T-helper 1 cell treated with Interleukin-12 subunit alpha and Interleukin-12 subunit beta and Interleukin-4 antibody, amounts not matched to agents 30 μg/mL and 1 μg/mL, for 36 hours (primary cell): Measurements from ENCODE around the gene CHODL.

ENCODE experiments used
- H3K27ac Mint-ChIP-seq: one replicate; pipeline ENCODE4 v1.8.0; 2021; ENCODE audit warnings: mild to moderate bottlenecking, mixed read lengths
- H3K27me3 Mint-ChIP-seq: one replicate; pipeline ENCODE4 v1.8.0; 2021; ENCODE audit warnings: low read depth, mixed read lengths
- H3K36me3 Mint-ChIP-seq: one replicate; pipeline ENCODE4 v1.8.0; 2021; ENCODE audit warnings: low read depth, mixed read lengths
- H3K4me1 Mint-ChIP-seq: one replicate; pipeline ENCODE4 v1.8.0; 2021; ENCODE audit warnings: low read depth, mixed read lengths
- H3K4me3 Mint-ChIP-seq: one replicate; pipeline ENCODE4 v1.8.0; 2021; ENCODE audit warnings: mild to moderate bottlenecking, moderate library complexity, mixed read lengths
- H3K9me3 Mint-ChIP-seq: one replicate; pipeline ENCODE4 v1.8.0; 2021; ENCODE audit warnings: mixed read lengths

The CHODL gene

GRCh38 chr21:18244671-18245463 is at the start of gene CHODL:
TSS of gene CHODL (plus strand) at chr21:18244833. CDS start at chr21:18245224, 391 bp downstream.
- no peaks in the 10 kb centered on the region for H3K4me1 Mint-ChIP-seq
- H3K27ac Mint-ChIP-seq: no peak within 1 kb of the TSS
- H3K36me3 Mint-ChIP-seq: no peaks in the 10 kb centered on the region
- no peak within 1 kb of the TSS for H3K4me3 Mint-ChIP-seq
- no peaks in the 10 kb centered on the region for H3K9me3 Mint-ChIP-seq
- peaks cover 24% of the 10 kb centered on the region for H3K27me3 Mint-ChIP-seq

GRCh38 chr21:18204931-18205330 is 39.7 kb upstream of the CHODL start:
- Mint-ChIP-seq H3K9me3 (peaks cover 7% of the 10 kb centered on the region), H3K27ac (no peak overlapping the region), H3K4me3 (no peak overlapping the region), H3K4me1 (no peaks in the 10 kb centered on the region), H3K36me3 (no peaks in the 10 kb centered on the region), H3K27me3 (no peaks in the 10 kb centered on the region)

GRCh38 chr21:18218331-18218730 is 26.3 kb upstream of the CHODL start:
- no peaks in the 10 kb centered on the region for H3K36me3 Mint-ChIP-seq
- H3K27me3 Mint-ChIP-seq: no peaks in the 10 kb centered on the region
- H3K9me3 Mint-ChIP-seq: peaks cover 43% of the 10 kb centered on the region
- no peaks in the 10 kb centered on the region for H3K4me1 Mint-ChIP-seq
- H3K27ac Mint-ChIP-seq: no peak overlapping the region
- no peak overlapping the region for H3K4me3 Mint-ChIP-seq

GRCh38 chr21:18220498-18220897 is 24.1 kb upstream of the CHODL start:
- H3K4me3 Mint-ChIP-seq: no peak overlapping the region
- H3K27ac Mint-ChIP-seq: no peak overlapping the region
- no peaks in the 10 kb centered on the region for H3K27me3 Mint-ChIP-seq
- H3K9me3 Mint-ChIP-seq: peaks cover 39% of the 10 kb centered on the region
- H3K36me3 Mint-ChIP-seq: no peaks in the 10 kb centered on the region
- H3K4me1 Mint-ChIP-seq: no peaks in the 10 kb centered on the region

- Mint-ChIP-seq H3K27ac (no peak overlapping the region), H3K4me3 (no peak overlapping the region), H3K4me1 (no peaks in the 10 kb centered on the region), H3K27me3 (no peaks in the 10 kb centered on the region), H3K9me3 (peaks cover 27% of the 10 kb centered on the region), H3K36me3 (no peaks in the 10 kb centered on the region)
Observed at GRCh38 chr21:18222346-18222745, 22.3 kb upstream of the CHODL start.

GRCh38 chr21:18228060-18228739 is 16.4 kb upstream of the CHODL start:
- peaks cover 4% of the 10 kb centered on the region for H3K9me3 Mint-ChIP-seq
- no peaks in the 10 kb centered on the region for H3K36me3 Mint-ChIP-seq

GRCh38 chr21:18235545-18235944 is 9.1 kb upstream of the CHODL start:
- Mint-ChIP-seq H3K27me3 (no peaks in the 10 kb centered on the region), H3K4me3 (no peak overlapping the region), H3K36me3 (no peaks in the 10 kb centered on the region), H3K9me3 (peaks cover 5% of the 10 kb centered on the region), H3K4me1 (no peaks in the 10 kb centered on the region), H3K27ac (no peak overlapping the region)

More at GRCh38 chr21:18228060-18228739, 16.4 kb upstream of the CHODL start:
- Mint-ChIP-seq H3K4me1 (no peaks in the 10 kb centered on the region), H3K27ac (no peak overlapping the region), H3K27me3 (no peaks in the 10 kb centered on the region), H3K4me3 (no peak overlapping the region)

- H3K4me3 Mint-ChIP-seq: no peak overlapping the region
- H3K27ac Mint-ChIP-seq: no peak overlapping the region
- H3K27me3 Mint-ChIP-seq: peaks cover 24% of the 10 kb centered on the region
Observed at GRCh38 chr21:18245464-18245967, 883 bp downstream of the CHODL start.

GRCh38 chr21:18248171-18248570 is 3.5 kb downstream of the CHODL start:
- Mint-ChIP-seq H3K27ac (no peak overlapping the region), H3K4me3 (no peak overlapping the region), H3K9me3 (no peaks in the 10 kb centered on the region), H3K4me1 (no peaks in the 10 kb centered on the region), H3K27me3 (peaks cover 24% of the 10 kb centered on the region), H3K36me3 (no peaks in the 10 kb centered on the region)

More at GRCh38 chr21:18245464-18245967, 883 bp downstream of the CHODL start:
- no peaks in the 10 kb centered on the region for H3K36me3 Mint-ChIP-seq
- H3K9me3 Mint-ChIP-seq: no peaks in the 10 kb centered on the region
- H3K4me1 Mint-ChIP-seq: no peaks in the 10 kb centered on the region

- H3K9me3 Mint-ChIP-seq: no peaks in the 10 kb centered on the region
- peaks cover 14% of the 10 kb centered on the region for H3K27me3 Mint-ChIP-seq
- H3K27ac Mint-ChIP-seq: no peak overlapping the region
- H3K4me3 Mint-ChIP-seq: no peak overlapping the region
- H3K36me3 Mint-ChIP-seq: no peaks in the 10 kb centered on the region
- no peaks in the 10 kb centered on the region for H3K4me1 Mint-ChIP-seq
Observed at GRCh38 chr21:18249672-18250071, 5.0 kb downstream of the CHODL start.

- Mint-ChIP-seq H3K4me1 (no peaks in the 10 kb centered on the region), H3K27me3 (peaks cover 5% of the 10 kb centered on the region), H3K27ac (no peak overlapping the region), H3K36me3 (no peaks in the 10 kb centered on the region), H3K4me3 (no peak overlapping the region), H3K9me3 (no peaks in the 10 kb centered on the region)
Observed at GRCh38 chr21:18251065-18251464, 6.4 kb downstream of the CHODL start.

- Mint-ChIP-seq H3K27me3 (no peaks in the 10 kb centered on the region), H3K9me3 (no peaks in the 10 kb centered on the region), H3K27ac (no peak overlapping the region), H3K4me1 (no peaks in the 10 kb centered on the region), H3K4me3 (no peak overlapping the region), H3K36me3 (no peaks in the 10 kb centered on the region)
Observed at GRCh38 chr21:18252256-18252655, 7.6 kb downstream of the CHODL start.

- Mint-ChIP-seq H3K27ac (no peak overlapping the region), H3K27me3 (no peaks in the 10 kb centered on the region), H3K4me1 (no peaks in the 10 kb centered on the region)
Observed at GRCh38 chr21:18252680-18253079, 8.0 kb downstream of the CHODL start.

GRCh38 chr21:18253221-18253620 is 8.6 kb downstream of the CHODL start:
- H3K27me3 Mint-ChIP-seq: no peaks in the 10 kb centered on the region
- H3K9me3 Mint-ChIP-seq: no peaks in the 10 kb centered on the region
- H3K4me1 Mint-ChIP-seq: no peaks in the 10 kb centered on the region
- H3K4me3 Mint-ChIP-seq: no peak overlapping the region
- H3K27ac Mint-ChIP-seq: no peak overlapping the region
- H3K36me3 Mint-ChIP-seq: no peaks in the 10 kb centered on the region

More at GRCh38 chr21:18252680-18253079, 8.0 kb downstream of the CHODL start:
- Mint-ChIP-seq H3K36me3 (no peaks in the 10 kb centered on the region), H3K4me3 (no peak overlapping the region), H3K9me3 (no peaks in the 10 kb centered on the region)

- no peaks in the 10 kb centered on the region for H3K27me3 Mint-ChIP-seq
- no peaks in the 10 kb centered on the region for H3K36me3 Mint-ChIP-seq
- H3K4me3 Mint-ChIP-seq: no peak overlapping the region
- no peaks in the 10 kb centered on the region for H3K9me3 Mint-ChIP-seq
- H3K4me1 Mint-ChIP-seq: no peaks in the 10 kb centered on the region
- no peak overlapping the region for H3K27ac Mint-ChIP-seq
Observed at GRCh38 chr21:18253799-18254198, 9.2 kb downstream of the CHODL start.
